DMS53 (cell line): ENCODE data around the gene LYRM1.
"Not testable (repeated sequence)": the region's sequence is repeated elsewhere in the genome, so short reads cannot be mapped to it uniquely, and the experiment has no call there.

ENCODE experiments used
- DNase-seq: peaks from one replicate; lab custom pipeline; 2025; lab: John Stamatoyannopoulos, UW

The LYRM1 gene

GRCh38 chr16:20937736-20938135, 37.2 kb downstream of the LYRM1 start:
- no peak for DNase-seq

GRCh38 chr16:20938426-20938825, 37.9 kb downstream of the LYRM1 start:
- DNase-seq, result no peak

GRCh38 chr16:20939611-20940010, 39.0 kb downstream of the LYRM1 start:
- DNase-seq, result no peak

- DNase-seq, result no peak
Observed at GRCh38 chr16:20940871-20941635, 40.5 kb downstream of the LYRM1 start.

GRCh38 chr16:20941636-20941926, 41.0 kb downstream of the LYRM1 start:
- DNase-seq, result no peak

- no peak for DNase-seq
Observed at GRCh38 chr16:20942256-20942655, 41.7 kb downstream of the LYRM1 start.

- DNase-seq, result no peak
Observed at GRCh38 chr16:20944861-20945574, 44.4 kb downstream of the LYRM1 start.

- not testable (repeated sequence) for DNase-seq
Observed at GRCh38 chr16:20945575-20945875, 45.0 kb downstream of the LYRM1 start.

- DNase-seq, result no peak
Observed at GRCh38 chr16:20946015-20946629, 45.6 kb downstream of the LYRM1 start.

GRCh38 chr16:20948444-20948843, 47.9 kb downstream of the LYRM1 start:
- no peak for DNase-seq

- DNase-seq, result no peak
Observed at GRCh38 chr16:20949660-20950059, 49.1 kb downstream of the LYRM1 start.

GRCh38 chr16:20950294-20950693, 49.7 kb downstream of the LYRM1 start:
- no peak for DNase-seq

- DNase-seq, result peak; percentile 51
Observed at GRCh38 chr16:20952139-20952920, 51.8 kb downstream of the LYRM1 start.

GRCh38 chr16:20954574-20954973, 54.0 kb downstream of the LYRM1 start:
- DNase-seq, result no peak

GRCh38 chr16:20956319-20956718, 55.7 kb downstream of the LYRM1 start:
- DNase-seq, result no peak

GRCh38 chr16:20957153-20957552, 56.6 kb downstream of the LYRM1 start:
- DNase-seq, result no peak

- DNase-seq, result no peak
Observed at GRCh38 chr16:20960899-20961298, 60.3 kb downstream of the LYRM1 start.

- no peak for DNase-seq
Observed at GRCh38 chr16:20968765-20969164, 68.2 kb downstream of the LYRM1 start.

- DNase-seq, result no peak
Observed at GRCh38 chr16:20969386-20969785, 68.8 kb downstream of the LYRM1 start.

GRCh38 chr16:20971401-20971800, 70.8 kb downstream of the LYRM1 start:
- DNase-seq, result no peak

GRCh38 chr16:20973201-20973600, 72.6 kb downstream of the LYRM1 start:
- not testable (repeated sequence) for DNase-seq
